Measurements from ENCODE around the gene CLGN. TPM values are rescaled to one million over a fixed set of nuclear protein-coding genes. Genes with fewer than 3 reads are reported as not detected.
A peak's percentile ranks its signal among the peaks of the same experiment; 100 is the strongest.

CLGN gene
- total RNA-seq, 1 donor from 2014 or later = 1.2 TPM

- peak; percentile 100 for ATAC-seq
Measured at GRCh38 chr4:140373328-140374129, 53.9 kb downstream of the CLGN start, which contains the start of gene SCOC. SCOC (plus strand) TSS chr4:140373646; CDS start chr4:140379171, 5,525 bp downstream.

- peak; percentile 12 for ATAC-seq
Measured at GRCh38 chr4:140372751-140373327, 54.6 kb downstream of the CLGN start.

GRCh38 chr4:140368686-140369085, 58.8 kb downstream of the CLGN start:
- no peak for ATAC-seq

GRCh38 chr4:140367738-140368137, 59.7 kb downstream of the CLGN start:
- ATAC-seq = no peak

- no peak for ATAC-seq
Measured at GRCh38 chr4:140363558-140363957, 63.9 kb downstream of the CLGN start.

GRCh38 chr4:140363051-140363450, 64.4 kb downstream of the CLGN start:
- ATAC-seq = no peak

GRCh38 chr4:140361099-140361498, 66.3 kb downstream of the CLGN start:
- ATAC-seq = no peak

- peak; percentile 85 for ATAC-seq
Measured at GRCh38 chr4:140359562-140360427, 67.7 kb downstream of the CLGN start.

GRCh38 chr4:140358281-140358680, 69.2 kb downstream of the CLGN start:
- no peak for ATAC-seq

- no peak for ATAC-seq
Measured at GRCh38 chr4:140357868-140358267, 69.6 kb downstream of the CLGN start.

- no peak for ATAC-seq
Measured at GRCh38 chr4:140355288-140355687, 72.2 kb downstream of the CLGN start.

- ATAC-seq = no peak
Measured at GRCh38 chr4:140353786-140354185, 73.7 kb downstream of the CLGN start.

- ATAC-seq = no peak
Measured at GRCh38 chr4:140351093-140352075, 76.1 kb downstream of the CLGN start.

GRCh38 chr4:140349816-140350215, 77.6 kb downstream of the CLGN start:
- no peak for ATAC-seq

GRCh38 chr4:140346136-140346535, 81.3 kb downstream of the CLGN start:
- ATAC-seq = no peak

- ATAC-seq = no peak
Measured at GRCh38 chr4:140344621-140345020, 82.8 kb downstream of the CLGN start.

GRCh38 chr4:140344101-140344500, 83.3 kb downstream of the CLGN start:
- no peak for ATAC-seq

- no peak for ATAC-seq
Measured at GRCh38 chr4:140343303-140343702, 84.1 kb downstream of the CLGN start.

- no peak for ATAC-seq
Measured at GRCh38 chr4:140342620-140343019, 84.8 kb downstream of the CLGN start.
